Left hindlimb (tissue), 1 donor: ENCODE results near the gene CRYBA1.
A peak's percentile ranks its signal among the peaks of the same experiment; 100 is the strongest.
"Not testable (repeated sequence)": the region's sequence is repeated elsewhere in the genome, so short reads cannot be mapped to it uniquely, and the experiment has no call there.

Experiments used
- DNase-seq: peaks from one replicate; pipeline ENCODE4 v3.0.0-alpha.2; 2018

The CRYBA1 gene

GRCh38 chr17:29246628-29247027 lies at the start of gene CRYBA1:
CRYBA1 (plus strand) TSS chr17:29246859; CDS start chr17:29246864, 5 bp downstream.
- DNase-seq: no peak

GRCh38 chr17:29197516-29198272 lies 49.0 kb upstream of the CRYBA1 start:
- no peak for DNase-seq

- DNase-seq: not testable (repeated sequence)
These were observed 42.4 kb upstream of the CRYBA1 start for GRCh38 chr17:29204068-29204804.

GRCh38 chr17:29205047-29205446 lies 41.6 kb upstream of the CRYBA1 start:
- no peak for DNase-seq

- no peak for DNase-seq
These were observed 38.7 kb upstream of the CRYBA1 start for GRCh38 chr17:29207975-29208374.

GRCh38 chr17:29209073-29209472 lies 37.6 kb upstream of the CRYBA1 start:
- no peak for DNase-seq

- DNase-seq: no peak
These were observed 35.8 kb upstream of the CRYBA1 start for GRCh38 chr17:29210879-29211278.

GRCh38 chr17:29212094-29212631 lies 34.5 kb upstream of the CRYBA1 start:
- DNase-seq: no peak

GRCh38 chr17:29212681-29213121 lies 34.0 kb upstream of the CRYBA1 start:
- no peak for DNase-seq

GRCh38 chr17:29214215-29215146 lies 32.2 kb upstream of the CRYBA1 start:
- DNase-seq: no peak

- DNase-seq: no peak
These were observed 31.5 kb upstream of the CRYBA1 start for GRCh38 chr17:29215174-29215573.

- no peak for DNase-seq
These were observed 30.9 kb upstream of the CRYBA1 start for GRCh38 chr17:29215717-29216116.

- DNase-seq: no peak
These were observed 30.5 kb upstream of the CRYBA1 start for GRCh38 chr17:29216181-29216580.

- DNase-seq: no peak
These were observed 29.8 kb upstream of the CRYBA1 start for GRCh38 chr17:29216856-29217255.

GRCh38 chr17:29219378-29220047 lies 27.1 kb upstream of the CRYBA1 start:
- peak; percentile 74 for DNase-seq

- DNase-seq: not testable (repeated sequence)
These were observed 25.3 kb upstream of the CRYBA1 start for GRCh38 chr17:29221338-29221737.

- no peak for DNase-seq
These were observed 21.3 kb upstream of the CRYBA1 start for GRCh38 chr17:29225396-29225795.

- DNase-seq: no peak
These were observed 13.4 kb upstream of the CRYBA1 start for GRCh38 chr17:29233301-29233700.

GRCh38 chr17:29234972-29235371 lies 11.7 kb upstream of the CRYBA1 start:
- not testable (repeated sequence) for DNase-seq

GRCh38 chr17:29235904-29236303 lies 10.8 kb upstream of the CRYBA1 start:
- no peak for DNase-seq

- DNase-seq: no peak
These were observed 9.1 kb upstream of the CRYBA1 start for GRCh38 chr17:29237476-29238132.
